Neural progenitor cell (in vitro differentiated cells): ENCODE data around the gene FAIM2.

ENCODE experiments used
- CTCF ChIP-seq: fragments of 200-600 bp; sonication (generic); IDR thresholded peaks from 2 replicates; pipeline ENCODE4 v1.5.1; 2017; ENCODE audit warnings: antibody characterized with exemption, mild to moderate bottlenecking
- EZH2 ChIP-seq: fragments of 200-600 bp; sonication (generic); IDR thresholded peaks from 2 replicates; pipeline ENCODE4 v1.6.1; 2017; ENCODE audit warnings: antibody characterized with exemption, mild to moderate bottlenecking, moderate library complexity
- EZH2phosphoT487 ChIP-seq: fragments of 200-600 bp; sonication (generic); IDR thresholded peaks from 2 replicates; pipeline ENCODE4 v1.6.1; 2017; ENCODE audit warnings: antibody characterized with exemption

GRCh38 chr12:49875115-49875720 is 28.5 kb downstream of the FAIM2 start:
- no peak for TF ChIP-seq CTCF
- TF ChIP-seq EZH2, result no peak
- no peak for TF ChIP-seq EZH2phosphoT487
